Brain microvascular endothelial cell (primary cell): Measurements from ENCODE around the gene CTTN.
A peak's percentile ranks its signal among the peaks of the same experiment; 100 is the strongest.

Experiments
- DNase-seq: peaks from one replicate; pipeline ENCODE4 v3.0.0-alpha.2; 2020
- H3K27ac ChIP-seq: fragments of 250-450 bp; sonication (Bioruptor Pico); 2 replicates; pipeline ENCODE4 v1.5.1; 2020; ENCODE audit warnings: mild to moderate bottlenecking, moderate library complexity
- H3K27me3 ChIP-seq: fragments of 250-450 bp; sonication (Bioruptor Pico); replicated peaks from 2 replicates; pipeline ENCODE4 v1.5.1; 2020; ENCODE audit warnings: mild to moderate bottlenecking
- H3K36me3 ChIP-seq: fragments of 250-450 bp; sonication (Bioruptor Pico); replicated peaks from 2 replicates; pipeline ENCODE4 v1.5.1; 2020; ENCODE audit warnings: mild to moderate bottlenecking
- H3K4me3 ChIP-seq: 2 replicates; pipeline ENCODE4 v1.5.1; 2011; ENCODE audit warnings: low read depth, mild to moderate bottlenecking, control low read depth, low read length, moderate library complexity
- CTCF ChIP-seq: IDR thresholded peaks from 2 replicates; pipeline ENCODE4 v1.5.1; 2011; ENCODE audit warnings: low read depth, mild to moderate bottlenecking, moderate library complexity, low read length, control low read depth, inconsistent platforms; ENCODE audit errors: missing control alignments
- in situ Hi-C: cut with HindIII; loops from 2 replicates; pipeline ENCODE4 v1.10.0; 2017; ENCODE audit warnings: low sequenced_read_pairs, low pct_ligation_motif_present

The CTTN gene

GRCh38 chr11:70414341-70415100, 16.2 kb downstream of the CTTN start:
- no peak overlapping the region for H3K4me3 ChIP-seq
- in situ Hi-C loops: no loop called here
- TF ChIP-seq CTCF: no peak
- DNase-seq: no peak
- peak overlapping the region; percentile 6 for H3K27ac ChIP-seq
- H3K36me3 ChIP-seq: peaks cover 90% of the 10 kb centered on the region
- no peaks in the 10 kb centered on the region for H3K27me3 ChIP-seq

GRCh38 chr11:70415191-70415590, 16.9 kb downstream of the CTTN start:
- TF ChIP-seq CTCF: peak; percentile 74
- no peaks in the 10 kb centered on the region for H3K27me3 ChIP-seq
- peak overlapping the region; percentile 58 for H3K27ac ChIP-seq
- peak; percentile 90 for DNase-seq
- no peak overlapping the region for H3K4me3 ChIP-seq
- in situ Hi-C loops: no loop called here
- H3K36me3 ChIP-seq: peaks cover 88% of the 10 kb centered on the region

GRCh38 chr11:70415642-70416395, 17.5 kb downstream of the CTTN start:
- H3K27ac ChIP-seq: peak overlapping the region; percentile 58
- in situ Hi-C loops: no loop called here

GRCh38 chr11:70416881-70417280, 18.6 kb downstream of the CTTN start:
- peaks cover 91% of the 10 kb centered on the region for H3K36me3 ChIP-seq
- TF ChIP-seq CTCF: no peak
- DNase-seq: no peak
- in situ Hi-C loops: no loop called here
- H3K4me3 ChIP-seq: no peak overlapping the region
- no peaks in the 10 kb centered on the region for H3K27me3 ChIP-seq
- H3K27ac ChIP-seq: no peak overlapping the region

More at GRCh38 chr11:70415642-70416395, 17.5 kb downstream of the CTTN start:
- Histone ChIP-seq H3K36me3 (peaks cover 88% of the 10 kb centered on the region), H3K4me3 (no peak overlapping the region), H3K27me3 (no peaks in the 10 kb centered on the region)
- no peak for DNase-seq
- no peak for TF ChIP-seq CTCF

GRCh38 chr11:70418130-70418529, 19.8 kb downstream of the CTTN start:
- in situ Hi-C loops: no loop called here
- Histone ChIP-seq H3K27me3 (no peaks in the 10 kb centered on the region), H3K36me3 (peaks cover 91% of the 10 kb centered on the region), H3K4me3 (no peak overlapping the region), H3K27ac (no peak overlapping the region)
- TF ChIP-seq CTCF: no peak
- no peak for DNase-seq
